Measurements from ENCODE around the gene TMTC1.

DNA sequence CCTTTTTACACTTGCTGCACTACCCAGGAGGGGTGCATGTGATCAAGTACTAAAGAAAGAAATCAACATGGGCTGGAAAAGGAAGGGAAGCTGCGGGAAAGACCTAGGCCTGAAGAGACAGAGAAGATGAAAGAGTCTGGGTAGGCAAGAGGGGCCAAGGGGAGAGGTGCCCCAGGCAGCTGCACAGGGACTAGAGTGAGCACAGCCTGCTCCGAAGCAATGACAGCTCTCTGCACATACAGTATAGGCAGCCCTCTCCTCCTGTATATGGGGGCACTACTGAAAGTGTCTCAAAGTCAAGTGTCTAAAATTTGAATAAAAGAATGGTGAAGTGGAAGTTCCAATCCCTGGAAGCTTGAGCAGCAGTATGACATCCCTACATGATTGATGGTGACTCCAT lies 112.0 kb downstream of the TMTC1 start:
- TF ChIP-seq, protein P1, sequence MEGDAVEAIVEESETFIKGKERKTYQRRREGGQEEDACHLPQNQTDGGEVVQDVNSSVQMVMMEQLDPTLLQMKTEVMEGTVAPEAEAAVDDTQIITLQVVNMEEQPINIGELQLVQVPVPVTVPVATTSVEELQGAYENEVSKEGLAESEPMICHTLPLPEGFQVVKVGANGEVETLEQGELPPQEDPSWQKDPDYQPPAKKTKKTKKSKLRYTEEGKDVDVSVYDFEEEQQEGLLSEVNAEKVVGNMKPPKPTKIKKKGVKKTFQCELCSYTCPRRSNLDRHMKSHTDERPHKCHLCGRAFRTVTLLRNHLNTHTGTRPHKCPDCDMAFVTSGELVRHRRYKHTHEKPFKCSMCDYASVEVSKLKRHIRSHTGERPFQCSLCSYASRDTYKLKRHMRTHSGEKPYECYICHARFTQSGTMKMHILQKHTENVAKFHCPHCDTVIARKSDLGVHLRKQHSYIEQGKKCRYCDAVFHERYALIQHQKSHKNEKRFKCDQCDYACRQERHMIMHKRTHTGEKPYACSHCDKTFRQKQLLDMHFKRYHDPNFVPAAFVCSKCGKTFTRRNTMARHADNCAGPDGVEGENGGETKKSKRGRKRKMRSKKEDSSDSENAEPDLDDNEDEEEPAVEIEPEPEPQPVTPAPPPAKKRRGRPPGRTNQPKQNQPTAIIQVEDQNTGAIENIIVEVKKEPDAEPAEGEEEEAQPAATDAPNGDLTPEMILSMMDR (IDR thresholded peaks at IDR 0.05), result no peak
- TF ChIP-seq POLR2A (IDR thresholded peaks at IDR 0.05), result no peak

Measured in heart left ventricle (tissue), 13 donors.